ENCODE data around the gene MGA.

The MGA gene

DNA sequence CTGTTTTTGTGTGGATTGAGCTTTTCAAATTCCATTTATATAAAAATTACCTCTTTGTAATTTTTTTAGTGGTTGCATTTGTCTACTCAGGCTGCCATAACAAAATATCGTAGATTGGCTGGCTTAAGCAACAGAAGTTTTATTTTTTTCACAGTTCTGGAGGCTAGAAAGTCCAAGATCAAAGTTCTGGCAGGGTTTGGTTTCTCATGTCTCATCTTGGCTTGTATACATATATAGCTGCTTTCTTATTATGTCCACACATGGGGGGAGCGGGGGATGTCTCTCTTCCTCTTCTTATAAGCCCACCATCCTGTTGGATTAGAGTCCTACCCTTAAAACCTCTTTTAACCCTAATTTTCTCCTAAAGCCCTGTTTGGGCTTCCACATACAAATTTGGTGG lies 28.5 kb downstream of the MGA start:
- Histone ChIP-seq H3K36me3 (ENCODE audit: control insufficient read depth, insufficient read depth, low read length) (no peaks in the 10 kb centered on the region), H3K9ac (ENCODE audit: low read depth, low read length) (no peak overlapping the region), H3K9me3 (ENCODE audit: control insufficient read depth, insufficient read depth, low read length) (no peaks in the 10 kb centered on the region), H3K4me1 (ENCODE audit: control insufficient read depth, insufficient read depth, low read length) (peaks cover 9% of the 10 kb centered on the region; the same call in 1 of the 2 replicates), H3K27me3 (ENCODE audit: control insufficient read depth, insufficient read depth, low read length) (no peaks in the 10 kb centered on the region), H3K27ac (ENCODE audit: low read depth, low read length) (no peak overlapping the region), H3K4me3 (ENCODE audit: low read depth, low read length) (no peak overlapping the region)

DNA sequence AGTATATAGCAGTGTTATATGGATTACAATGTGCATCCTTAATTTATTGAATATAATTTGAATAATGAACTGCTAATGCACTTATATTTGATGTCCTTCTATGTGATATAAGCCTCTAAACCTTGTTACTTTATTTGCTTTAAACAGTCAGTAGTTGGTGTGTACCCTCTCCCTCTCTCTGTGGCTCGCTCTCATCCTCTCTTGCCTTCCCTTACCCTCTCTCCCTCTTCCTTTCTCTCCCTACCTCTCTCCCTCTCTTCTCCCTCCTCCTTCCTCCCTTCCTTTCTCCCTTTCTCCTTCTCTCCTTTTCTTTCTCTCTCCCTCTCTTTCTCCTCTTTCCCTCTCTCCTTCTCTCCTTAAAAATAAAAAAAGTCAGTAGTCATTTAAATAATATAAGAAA lies 28.9 kb downstream of the MGA start:
- no peak overlapping the region for H3K4me3 ChIP-seq (ENCODE audit: low read depth, low read length)
- H3K36me3 ChIP-seq (ENCODE audit: control insufficient read depth, insufficient read depth, low read length), result no peaks in the 10 kb centered on the region
- H3K4me1 ChIP-seq (ENCODE audit: control insufficient read depth, insufficient read depth, low read length), result peaks cover 9% of the 10 kb centered on the region; the same call in 1 of the 2 replicates
- no peaks in the 10 kb centered on the region for H3K27me3 ChIP-seq (ENCODE audit: control insufficient read depth, insufficient read depth, low read length)
- no peaks in the 10 kb centered on the region for H3K9me3 ChIP-seq (ENCODE audit: control insufficient read depth, insufficient read depth, low read length)
- no peak overlapping the region for H3K9ac ChIP-seq (ENCODE audit: low read depth, low read length)
- H3K27ac ChIP-seq (ENCODE audit: low read depth, low read length), result no peak overlapping the region

DNA sequence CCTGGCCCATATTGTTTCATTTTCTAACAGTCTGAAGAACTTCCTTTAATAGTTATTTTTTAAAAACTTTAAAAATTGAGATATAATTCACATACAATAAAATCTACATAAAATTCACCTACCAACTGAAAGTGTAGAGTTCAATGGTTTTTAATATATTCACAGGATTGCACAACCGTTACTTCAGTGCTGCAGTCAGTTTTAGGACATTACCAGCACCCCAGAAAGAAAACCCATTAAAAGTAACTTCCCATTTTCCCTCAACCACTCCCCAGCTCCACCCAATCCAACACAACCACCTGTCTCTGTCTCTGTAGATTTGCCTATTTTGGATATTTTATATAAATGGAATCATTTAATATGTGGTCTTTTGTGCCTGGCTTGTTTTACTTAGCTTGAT lies 29.6 kb downstream of the MGA start:
- H3K36me3 ChIP-seq (ENCODE audit: control insufficient read depth, insufficient read depth, low read length), result no peaks in the 10 kb centered on the region
- no peak overlapping the region for H3K27ac ChIP-seq (ENCODE audit: low read depth, low read length)
- no peak overlapping the region for H3K4me3 ChIP-seq (ENCODE audit: low read depth, low read length)
- H3K9ac ChIP-seq (ENCODE audit: low read depth, low read length), result no peak overlapping the region
- H3K27me3 ChIP-seq (ENCODE audit: control insufficient read depth, insufficient read depth, low read length), result no peaks in the 10 kb centered on the region
- H3K9me3 ChIP-seq (ENCODE audit: control insufficient read depth, insufficient read depth, low read length), result no peaks in the 10 kb centered on the region
- peaks cover 9% of the 10 kb centered on the region; the same call in 1 of the 2 replicates for H3K4me1 ChIP-seq (ENCODE audit: control insufficient read depth, insufficient read depth, low read length)

DNA sequence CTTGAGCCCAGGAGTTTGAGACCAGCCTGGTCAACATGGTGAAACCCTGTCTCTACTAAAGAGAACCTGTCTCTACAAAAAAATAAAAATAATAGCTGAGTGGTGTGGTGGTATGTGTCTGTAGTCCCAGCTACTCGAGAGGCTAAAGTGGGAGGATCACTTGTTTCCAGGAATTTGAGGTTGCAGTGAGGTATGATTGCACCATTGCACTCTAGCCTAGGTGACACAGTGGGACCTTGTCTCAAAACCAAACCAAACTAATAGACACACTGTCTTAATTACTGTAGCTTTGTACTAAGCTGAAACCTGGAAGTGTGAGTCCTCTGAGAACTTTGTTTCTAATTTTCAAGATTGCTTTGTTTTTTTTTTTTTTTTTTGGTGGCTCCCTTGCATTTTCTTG lies 30.4 kb downstream of the MGA start:
- H3K4me3 ChIP-seq (ENCODE audit: low read depth, low read length), result no peak overlapping the region
- no peaks in the 10 kb centered on the region for H3K9me3 ChIP-seq (ENCODE audit: control insufficient read depth, insufficient read depth, low read length)
- H3K36me3 ChIP-seq (ENCODE audit: control insufficient read depth, insufficient read depth, low read length), result no peaks in the 10 kb centered on the region
- H3K27ac ChIP-seq (ENCODE audit: low read depth, low read length), result no peak overlapping the region
- H3K4me1 ChIP-seq (ENCODE audit: control insufficient read depth, insufficient read depth, low read length), result peaks cover 9% of the 10 kb centered on the region; the same call in 1 of the 2 replicates
- no peaks in the 10 kb centered on the region for H3K27me3 ChIP-seq (ENCODE audit: control insufficient read depth, insufficient read depth, low read length)
- H3K9ac ChIP-seq (ENCODE audit: low read depth, low read length), result no peak overlapping the region

DNA sequence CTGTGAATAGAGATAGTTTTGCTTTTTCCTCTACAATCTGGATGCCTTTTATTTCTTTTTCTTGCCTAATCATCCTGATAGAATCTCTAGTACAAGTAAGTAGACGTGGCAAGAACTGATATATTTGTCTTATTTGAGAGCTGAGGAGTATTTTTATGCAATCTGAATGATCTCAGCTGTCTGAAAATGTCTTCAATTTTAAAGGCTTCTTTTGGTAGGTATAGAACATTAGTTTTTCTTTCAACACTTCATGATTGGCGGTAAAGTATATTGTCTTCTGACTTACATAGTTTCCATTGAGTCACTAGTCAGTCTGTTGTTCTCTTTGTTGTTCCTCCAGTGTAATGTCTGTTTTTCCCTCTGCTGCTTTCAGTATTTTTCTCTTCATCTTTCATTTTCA lies 31.3 kb downstream of the MGA start:
- Histone ChIP-seq H3K4me1 (ENCODE audit: control insufficient read depth, insufficient read depth, low read length) (peaks cover 9% of the 10 kb centered on the region; the same call in 1 of the 2 replicates), H3K4me3 (ENCODE audit: low read depth, low read length) (no peak overlapping the region), H3K27ac (ENCODE audit: low read depth, low read length) (no peak overlapping the region), H3K9ac (ENCODE audit: low read depth, low read length) (no peak overlapping the region), H3K9me3 (ENCODE audit: control insufficient read depth, insufficient read depth, low read length) (no peaks in the 10 kb centered on the region), H3K27me3 (ENCODE audit: control insufficient read depth, insufficient read depth, low read length) (no peaks in the 10 kb centered on the region), H3K36me3 (ENCODE audit: control insufficient read depth, insufficient read depth, low read length) (peaks cover 7% of the 10 kb centered on the region; the same call in 1 of the 2 replicates)

DNA sequence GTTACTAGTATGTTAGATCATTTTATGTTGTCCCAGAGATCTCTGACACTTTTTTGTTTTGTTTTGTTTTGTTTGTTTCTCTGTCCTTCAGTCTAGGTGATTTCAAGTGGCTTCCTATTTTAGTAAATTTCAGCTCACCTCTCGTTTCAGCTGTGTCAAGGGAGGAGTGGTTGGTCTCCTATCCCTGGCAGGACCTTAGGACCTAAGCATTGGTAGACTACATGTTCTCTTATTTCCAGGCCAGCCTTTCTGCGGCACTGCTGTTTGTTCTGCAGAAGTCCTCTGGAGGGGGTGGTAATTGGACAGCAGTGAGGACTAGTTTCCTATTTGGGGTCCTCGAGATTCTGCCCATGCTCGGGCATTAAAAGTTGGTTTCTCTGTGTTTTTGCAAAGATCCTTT lies 31.8 kb downstream of the MGA start:
- Histone ChIP-seq H3K9ac (ENCODE audit: low read depth, low read length) (no peak overlapping the region), H3K9me3 (ENCODE audit: control insufficient read depth, insufficient read depth, low read length) (no peaks in the 10 kb centered on the region), H3K4me1 (ENCODE audit: control insufficient read depth, insufficient read depth, low read length) (peaks cover 3% of the 10 kb centered on the region; the same call in 1 of the 2 replicates), H3K4me3 (ENCODE audit: low read depth, low read length) (no peak overlapping the region), H3K27ac (ENCODE audit: low read depth, low read length) (no peak overlapping the region), H3K36me3 (ENCODE audit: control insufficient read depth, insufficient read depth, low read length) (peaks cover 13% of the 10 kb centered on the region; the same call in 1 of the 2 replicates), H3K27me3 (ENCODE audit: control insufficient read depth, insufficient read depth, low read length) (no peaks in the 10 kb centered on the region)

DNA sequence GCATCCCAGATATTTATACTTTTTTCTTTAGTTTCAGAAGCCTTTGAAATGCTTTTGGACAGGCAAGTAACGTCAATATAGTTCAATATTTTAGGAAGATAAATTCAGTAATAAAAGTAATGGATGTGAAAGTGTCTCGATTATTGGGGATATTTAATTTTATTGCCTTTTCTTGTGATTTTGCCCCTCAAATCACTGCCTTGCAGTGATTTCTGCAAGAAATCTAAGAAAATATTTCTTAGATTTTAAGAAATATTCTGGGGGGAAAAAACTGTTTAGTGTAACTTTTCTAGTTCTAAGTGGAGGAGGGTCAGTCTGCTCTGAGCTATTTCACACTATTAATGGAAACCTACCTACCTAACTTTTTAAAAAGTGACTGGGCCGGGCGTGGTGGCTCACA lies 33.6 kb downstream of the MGA start:
- no peaks in the 10 kb centered on the region for H3K9me3 ChIP-seq (ENCODE audit: control insufficient read depth, insufficient read depth, low read length)
- H3K4me3 ChIP-seq (ENCODE audit: low read depth, low read length), result no peak overlapping the region
- H3K27ac ChIP-seq (ENCODE audit: low read depth, low read length), result no peak overlapping the region
- H3K36me3 ChIP-seq (ENCODE audit: control insufficient read depth, insufficient read depth, low read length), result peaks cover 20% of the 10 kb centered on the region
- H3K4me1 ChIP-seq (ENCODE audit: control insufficient read depth, insufficient read depth, low read length), result no peaks in the 10 kb centered on the region; the same call in 1 of the 2 replicates
- H3K9ac ChIP-seq (ENCODE audit: low read depth, low read length), result no peak overlapping the region
- H3K27me3 ChIP-seq (ENCODE audit: control insufficient read depth, insufficient read depth, low read length), result no peaks in the 10 kb centered on the region

DNA sequence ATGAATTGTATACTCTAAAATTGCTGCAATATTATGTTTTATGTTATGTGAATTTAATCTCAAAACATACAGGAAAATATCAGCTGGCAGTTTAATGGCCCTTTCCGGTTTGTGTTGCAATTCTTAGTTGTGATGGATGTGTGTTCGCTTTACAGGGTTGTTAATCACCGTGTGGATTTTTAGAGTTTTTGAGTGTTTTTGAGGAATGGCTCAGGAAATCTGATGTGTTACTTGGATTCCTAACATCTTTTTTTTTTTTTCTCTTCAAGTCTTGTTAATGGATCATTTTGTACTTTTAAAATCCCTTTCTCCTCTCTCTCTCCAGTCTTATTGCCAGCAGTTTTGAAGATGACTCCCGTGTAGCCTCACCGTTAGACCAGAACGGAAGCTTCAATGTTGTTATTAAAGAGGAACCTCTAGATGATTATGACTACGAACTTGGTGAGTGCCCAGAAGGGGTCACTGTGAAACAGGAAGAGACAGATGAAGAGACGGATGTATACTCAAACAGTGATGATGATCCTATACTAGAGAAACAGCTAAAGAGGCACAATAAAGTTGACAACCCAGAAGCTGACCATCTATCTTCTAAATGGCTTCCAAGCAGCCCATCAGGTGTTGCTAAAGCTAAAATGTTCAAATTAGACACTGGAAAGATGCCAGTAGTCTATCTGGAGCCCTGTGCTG lies 35.7 kb downstream of the MGA start:
- no peak overlapping the region for H3K9ac ChIP-seq (ENCODE audit: low read depth, low read length)
- peaks cover 26% of the 10 kb centered on the region for H3K36me3 ChIP-seq (ENCODE audit: control insufficient read depth, insufficient read depth, low read length)
- H3K4me3 ChIP-seq (ENCODE audit: low read depth, low read length), result no peak overlapping the region
- no peak overlapping the region for H3K27ac ChIP-seq (ENCODE audit: low read depth, low read length)
- no peaks in the 10 kb centered on the region for H3K27me3 ChIP-seq (ENCODE audit: control insufficient read depth, insufficient read depth, low read length)
- no peaks in the 10 kb centered on the region; the same call in 1 of the 2 replicates for H3K4me1 ChIP-seq (ENCODE audit: control insufficient read depth, insufficient read depth, low read length)
- H3K9me3 ChIP-seq (ENCODE audit: control insufficient read depth, insufficient read depth, low read length), result no peaks in the 10 kb centered on the region

DNA sequence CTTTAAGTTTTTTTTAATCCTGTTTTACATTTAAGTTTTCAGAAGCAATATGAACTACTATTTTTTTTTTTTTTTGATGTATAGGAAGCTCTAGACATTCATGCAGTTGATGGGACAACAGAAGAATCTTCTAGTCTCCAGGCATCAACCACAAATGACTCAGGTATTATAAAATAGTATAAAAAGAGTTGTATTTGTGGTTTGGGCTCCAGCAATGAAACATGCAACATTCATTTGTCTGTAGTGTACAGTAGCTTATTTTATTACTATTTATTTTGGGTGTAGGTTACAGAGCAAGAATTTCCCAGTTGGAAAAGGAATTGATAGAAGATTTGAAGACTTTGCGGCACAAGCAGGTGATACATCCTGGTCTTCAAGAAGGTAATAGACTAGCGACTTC lies 38.6 kb downstream of the MGA start:
- Histone ChIP-seq H3K36me3 (ENCODE audit: control insufficient read depth, insufficient read depth, low read length) (peaks cover 35% of the 10 kb centered on the region), H3K27ac (ENCODE audit: low read depth, low read length) (no peak overlapping the region)

DNA sequence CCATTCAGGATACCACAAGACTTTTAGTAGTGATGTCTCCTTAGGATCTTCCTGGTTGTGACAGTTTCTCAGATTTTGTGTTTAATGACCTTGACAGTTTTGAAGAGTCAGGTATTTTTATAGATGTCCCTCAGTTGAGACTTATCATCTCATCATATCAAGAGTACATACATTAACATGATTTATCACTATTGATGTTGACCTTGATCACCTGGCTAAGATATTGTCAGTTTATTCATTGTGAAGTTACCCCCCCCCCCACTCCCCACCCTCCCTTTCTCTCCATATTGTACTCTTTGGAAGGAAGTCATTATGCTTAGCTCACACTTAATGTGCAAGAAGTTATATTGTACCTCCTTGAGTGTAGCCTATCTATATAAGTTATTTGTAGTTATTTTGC lies 42.9 kb downstream of the MGA start:
- no peaks in the 10 kb centered on the region for H3K27me3 ChIP-seq (ENCODE audit: control insufficient read depth, insufficient read depth, low read length)
- H3K4me3 ChIP-seq (ENCODE audit: low read depth, low read length), result no peak overlapping the region
- no peak overlapping the region for H3K27ac ChIP-seq (ENCODE audit: low read depth, low read length)
- H3K9ac ChIP-seq (ENCODE audit: low read depth, low read length), result no peak overlapping the region
- H3K9me3 ChIP-seq (ENCODE audit: control insufficient read depth, insufficient read depth, low read length), result no peaks in the 10 kb centered on the region
- no peaks in the 10 kb centered on the region for H3K4me1 ChIP-seq (ENCODE audit: control insufficient read depth, insufficient read depth, low read length)
- peaks cover 31% of the 10 kb centered on the region for H3K36me3 ChIP-seq (ENCODE audit: control insufficient read depth, insufficient read depth, low read length)

More for the DNA sequence above, 38.6 kb downstream of the MGA start:
- H3K9ac ChIP-seq (ENCODE audit: low read depth, low read length), result no peak overlapping the region
- H3K4me3 ChIP-seq (ENCODE audit: low read depth, low read length), result no peak overlapping the region
- H3K9me3 ChIP-seq (ENCODE audit: control insufficient read depth, insufficient read depth, low read length), result no peaks in the 10 kb centered on the region
- no peaks in the 10 kb centered on the region for H3K27me3 ChIP-seq (ENCODE audit: control insufficient read depth, insufficient read depth, low read length)
- no peaks in the 10 kb centered on the region for H3K4me1 ChIP-seq (ENCODE audit: control insufficient read depth, insufficient read depth, low read length)

DNA sequence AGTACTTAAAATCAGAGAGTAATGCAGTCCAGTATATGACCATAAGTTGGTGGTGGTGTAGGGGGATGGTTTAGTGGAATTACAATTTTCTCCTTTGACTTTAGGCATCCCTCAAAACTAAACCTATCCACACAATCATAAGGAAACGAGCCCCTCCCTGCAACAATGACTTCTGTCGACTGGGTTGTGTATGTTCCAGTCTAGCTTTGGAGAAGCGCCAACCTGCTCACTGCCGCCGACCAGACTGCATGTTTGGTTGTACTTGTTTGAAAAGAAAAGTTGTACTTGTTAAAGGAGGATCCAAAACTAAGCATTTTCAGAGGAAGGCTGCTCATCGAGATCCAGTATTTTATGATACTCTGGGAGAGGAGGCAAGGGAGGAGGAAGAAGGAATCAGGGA lies 52.8 kb downstream of the MGA start:
- H3K27ac ChIP-seq (ENCODE audit: low read depth, low read length), result no peak overlapping the region
- no peak overlapping the region for H3K4me3 ChIP-seq (ENCODE audit: low read depth, low read length)
- H3K9me3 ChIP-seq (ENCODE audit: control insufficient read depth, insufficient read depth, low read length), result no peaks in the 10 kb centered on the region
- no peak overlapping the region for H3K9ac ChIP-seq (ENCODE audit: low read depth, low read length)
- no peaks in the 10 kb centered on the region for H3K27me3 ChIP-seq (ENCODE audit: control insufficient read depth, insufficient read depth, low read length)
- H3K36me3 ChIP-seq (ENCODE audit: control insufficient read depth, insufficient read depth, low read length), result peaks cover 65% of the 10 kb centered on the region
- H3K4me1 ChIP-seq (ENCODE audit: control insufficient read depth, insufficient read depth, low read length), result no peaks in the 10 kb centered on the region
